ENCODE measurements around the gene HPSE. TPM values are rescaled to one million over a fixed set of nuclear protein-coding genes. Genes with fewer than 3 reads are reported as not detected.

HPSE gene
- total and polyA plus RNA-seq, 2 donors (not counting 1 experiment from before 2014, with no cell fraction given) = 1.3 to 2.6 TPM

- intact Hi-C loops (cut with micrococcal nuclease) = no loop called here
- H3K27me3 Mint-ChIP-seq = peaks cover 7% of the 10 kb centered on the region
- 40% methylated on average over 2 of the region's 3 CpGs for WGBS (ENCODE audit: insufficient coverage)
- H3K9ac ChIP-seq (ENCODE audit: low read length) = no peak overlapping the region
- no peak overlapping the region for H3K27ac ChIP-seq (ENCODE audit: low read length in 2 of 2)
- no peak overlapping the region for H2AFZ ChIP-seq (ENCODE audit: insufficient read depth, low read depth, low read length, poor library complexity, severe bottlenecking)
- no peaks in the 10 kb centered on the region for H4K20me1 ChIP-seq (ENCODE audit: control insufficient read depth, insufficient read depth, low read length, poor library complexity, severe bottlenecking)
- no peaks in the 10 kb centered on the region for H3K4me1 ChIP-seq (ENCODE audit: control insufficient read depth in 2 of 2, insufficient read depth in 2 of 2, low read length in 2 of 2)
- no peak overlapping the region for H3K4me3 ChIP-seq (ENCODE audit: control extremely low read depth in 1 of 5, extremely low read depth in 1 of 5, insufficient read depth in 1 of 5, low read depth in 2 of 5, low read length in 4 of 5)
- no peaks in the 10 kb centered on the region for H3K4me1 Mint-ChIP-seq
- ChIA-PET CTCF (no interaction called here), POLR2A (no interaction called here)
- TF ChIP-seq EZH2 (IDR thresholded peaks at IDR 0.05; ENCODE audit: borderline replicate concordance, insufficient read depth, low read depth, low read length, poor library complexity, severe bottlenecking) (no peak), CTCF (IDR thresholded peaks at IDR 0.05) (no peak)
- DNase-seq (no peak), ATAC-seq (ENCODE audit: low read depth) (no peak)
- H3K4me3 Mint-ChIP-seq = no peak overlapping the region
- no peaks in the 10 kb centered on the region for H3K79me2 ChIP-seq (ENCODE audit: control insufficient read depth, insufficient read depth, low read length)
- H3K36me3 ChIP-seq (replicated peaks in 1 of 2; ENCODE audit: control extremely low read depth in 1 of 2, control insufficient read depth in 1 of 2, extremely low read depth in 1 of 2, insufficient read depth in 2 of 2, low read length in 1 of 2) = no peaks in the 10 kb centered on the region
- H3K27ac Mint-ChIP-seq = no peak overlapping the region
- H3K9me3 Mint-ChIP-seq (ENCODE audit: insufficient read depth) = peaks cover 9% of the 10 kb centered on the region
- H3K27me3 ChIP-seq (replicated peaks in 1 of 4; ENCODE audit: control extremely low read depth in 1 of 4, control insufficient read depth in 3 of 4, insufficient read depth in 4 of 4, low read length in 3 of 4) = no peaks in the 10 kb centered on the region
- H3K9me3 ChIP-seq (ENCODE audit: control extremely low read depth in 1 of 3, control insufficient read depth in 2 of 3, insufficient read depth in 1 of 3, low read length in 2 of 3) = peaks cover 2 to 22% (median 13%) of the 10 kb centered on the region in 3 donors
- no peak overlapping the region for H3K4me2 ChIP-seq (replicated peaks; ENCODE audit: low read depth, low read length, poor library complexity, severe bottlenecking)
Measured at GRCh38 chr4:83342476-83342875, 7.8 kb upstream of the HPSE start.

GRCh38 chr4:83340692-83341343 is 6.2 kb upstream of the HPSE start:
- Histone ChIP-seq H3K79me2 (ENCODE audit: control insufficient read depth, insufficient read depth, low read length) (no peaks in the 10 kb centered on the region), H3K4me1 (ENCODE audit: control insufficient read depth in 2 of 2, insufficient read depth in 2 of 2, low read length in 2 of 2) (no peaks in the 10 kb centered on the region), H2AFZ (ENCODE audit: insufficient read depth, low read depth, low read length, poor library complexity, severe bottlenecking) (no peak overlapping the region), H3K4me2 (replicated peaks; ENCODE audit: low read depth, low read length, poor library complexity, severe bottlenecking) (no peak overlapping the region), H3K9me3 (ENCODE audit: control extremely low read depth in 1 of 3, control insufficient read depth in 2 of 3, insufficient read depth in 1 of 3, low read length in 2 of 3) (peaks cover 0 to 19% (median 0%) of the 10 kb centered on the region in 3 donors), H3K27ac (ENCODE audit: low read length in 2 of 2) (no peak overlapping the region), H4K20me1 (ENCODE audit: control insufficient read depth, insufficient read depth, low read length, poor library complexity, severe bottlenecking) (no peaks in the 10 kb centered on the region), H3K9ac (ENCODE audit: low read length) (no peak overlapping the region), H3K36me3 (replicated peaks in 1 of 2; ENCODE audit: control extremely low read depth in 1 of 2, control insufficient read depth in 1 of 2, extremely low read depth in 1 of 2, insufficient read depth in 2 of 2, low read length in 1 of 2) (no peaks in the 10 kb centered on the region), H3K27me3 (replicated peaks in 1 of 4; ENCODE audit: control extremely low read depth in 1 of 4, control insufficient read depth in 3 of 4, insufficient read depth in 4 of 4, low read length in 3 of 4) (no peaks in the 10 kb centered on the region), H3K4me3 (ENCODE audit: control extremely low read depth in 1 of 5, extremely low read depth in 1 of 5, insufficient read depth in 1 of 5, low read depth in 2 of 5, low read length in 4 of 5) (no peak overlapping the region)
- H3K4me1 Mint-ChIP-seq = peaks cover 1% of the 10 kb centered on the region
- no peak for TF ChIP-seq CTCF (IDR thresholded peaks at IDR 0.05)
- TF ChIP-seq EZH2 (IDR thresholded peaks at IDR 0.05; ENCODE audit: borderline replicate concordance, insufficient read depth, low read depth, low read length, poor library complexity, severe bottlenecking) = no peak
- ATAC-seq (ENCODE audit: low read depth) = no peak
- H3K9me3 Mint-ChIP-seq (ENCODE audit: insufficient read depth) = peaks cover 6% of the 10 kb centered on the region
- intact Hi-C loops (cut with micrococcal nuclease) = no loop called here
- ChIA-PET POLR2A (no interaction called here), CTCF (no interaction called here)
- no peak for DNase-seq
- H3K27me3 Mint-ChIP-seq = peaks cover 7% of the 10 kb centered on the region
- H3K4me3 Mint-ChIP-seq = no peak overlapping the region
- WGBS (ENCODE audit: insufficient coverage) = 0% methylated on average over 1 of the region's 2 CpGs
- no peak overlapping the region for H3K27ac Mint-ChIP-seq
